Measurements from ENCODE around the gene GBA3.

GBA3 gene

GRCh38 chr4:22762548-22762947 lies 69.8 kb downstream of the GBA3 start:
- TF ChIP-seq CTCF (IDR thresholded peaks at IDR 0.05; ENCODE audit: borderline replicate concordance, insufficient read depth, low read depth, low read length) = no peak

GRCh38 chr4:22764183-22764582 lies 71.4 kb downstream of the GBA3 start:
- no peak for TF ChIP-seq CTCF (IDR thresholded peaks at IDR 0.05; ENCODE audit: borderline replicate concordance, insufficient read depth, low read depth, low read length)
- H3K4me3 ChIP-seq (ENCODE audit: low read depth, low read length) = no peak overlapping the region

More at GRCh38 chr4:22762548-22762947, 69.8 kb downstream of the GBA3 start:
- H3K4me3 ChIP-seq (ENCODE audit: low read depth, low read length) = no peak overlapping the region

DNA sequence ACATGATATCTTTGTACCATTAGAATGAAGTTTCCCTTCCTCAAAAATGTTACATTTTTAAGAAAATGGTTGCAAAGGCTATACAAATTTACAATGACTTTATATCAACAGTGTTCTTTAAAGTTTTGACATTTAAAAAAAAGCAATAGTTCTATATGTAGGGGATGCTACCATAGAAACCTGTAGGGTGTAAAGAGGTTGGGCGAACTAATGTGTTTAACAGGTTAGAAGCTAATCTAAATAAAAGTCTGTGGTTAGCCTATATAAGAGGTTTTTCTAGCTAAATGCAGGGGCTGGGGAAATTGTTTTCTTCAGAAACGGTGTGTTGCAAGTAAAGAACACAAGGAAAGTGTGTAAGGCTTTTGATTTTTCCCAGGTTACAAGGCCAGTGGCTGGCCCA lies 73.3 kb downstream of the GBA3 start:
- TF ChIP-seq CTCF (IDR thresholded peaks at IDR 0.05; ENCODE audit: borderline replicate concordance, insufficient read depth, low read depth, low read length) = no peak

GRCh38 chr4:22778547-22779163 lies 85.9 kb downstream of the GBA3 start:
- H3K4me3 ChIP-seq (ENCODE audit: low read depth, low read length) = no peak overlapping the region
- no peak for TF ChIP-seq CTCF (IDR thresholded peaks at IDR 0.05; ENCODE audit: borderline replicate concordance, insufficient read depth, low read depth, low read length)

More for the DNA sequence above, 73.3 kb downstream of the GBA3 start:
- H3K4me3 ChIP-seq (ENCODE audit: low read depth, low read length) = no peak overlapping the region

GRCh38 chr4:22780317-22780716 lies 87.6 kb downstream of the GBA3 start:
- TF ChIP-seq CTCF (IDR thresholded peaks at IDR 0.05; ENCODE audit: borderline replicate concordance, insufficient read depth, low read depth, low read length) = no peak

GRCh38 chr4:22780797-22781196 lies 88.1 kb downstream of the GBA3 start:
- no peak for TF ChIP-seq CTCF (IDR thresholded peaks at IDR 0.05; ENCODE audit: borderline replicate concordance, insufficient read depth, low read depth, low read length)
- H3K4me3 ChIP-seq (ENCODE audit: low read depth, low read length) = no peak overlapping the region

More at GRCh38 chr4:22780317-22780716, 87.6 kb downstream of the GBA3 start:
- no peak overlapping the region for H3K4me3 ChIP-seq (ENCODE audit: low read depth, low read length)

- no peak overlapping the region for H3K4me3 ChIP-seq (ENCODE audit: low read depth, low read length)
- no peak for TF ChIP-seq CTCF (IDR thresholded peaks at IDR 0.05; ENCODE audit: borderline replicate concordance, insufficient read depth, low read depth, low read length)
These were observed 95.1 kb downstream of the GBA3 start for GRCh38 chr4:22787753-22788375.
